GM13977 (cell line): ENCODE data around the gene PIK3CG.
A peak's percentile ranks its signal among the peaks of the same experiment; 100 is the strongest.

Experiments used
- DNase-seq: peaks from one replicate; pipeline ENCODE4 v3.0.0; 2012; ENCODE audit warnings: low spot score
- in situ Hi-C: fragments of 300-500 bp; cut with MboI; formaldehyde crosslinking; loops from one replicate; pipeline ENCODE4 v1.12.0; 2022; ENCODE audit warnings: low sequenced_read_pairs, low pct_unique_long_range_greater_than_20kb, mixed read lengths, inconsistent platforms; ENCODE audit not compliant: unreplicated experiment
- TF ChIP-seq, protein P1 (sequence below): IDR thresholded peaks from 2 replicates; pipeline ENCODE4 v1.5.1; 2012; ENCODE audit warnings: mild to moderate bottlenecking, control low read depth; ENCODE audit not compliant: insufficient read depth; ENCODE audit errors: extremely low read depth, missing control alignments

PIK3CG gene

DNA sequence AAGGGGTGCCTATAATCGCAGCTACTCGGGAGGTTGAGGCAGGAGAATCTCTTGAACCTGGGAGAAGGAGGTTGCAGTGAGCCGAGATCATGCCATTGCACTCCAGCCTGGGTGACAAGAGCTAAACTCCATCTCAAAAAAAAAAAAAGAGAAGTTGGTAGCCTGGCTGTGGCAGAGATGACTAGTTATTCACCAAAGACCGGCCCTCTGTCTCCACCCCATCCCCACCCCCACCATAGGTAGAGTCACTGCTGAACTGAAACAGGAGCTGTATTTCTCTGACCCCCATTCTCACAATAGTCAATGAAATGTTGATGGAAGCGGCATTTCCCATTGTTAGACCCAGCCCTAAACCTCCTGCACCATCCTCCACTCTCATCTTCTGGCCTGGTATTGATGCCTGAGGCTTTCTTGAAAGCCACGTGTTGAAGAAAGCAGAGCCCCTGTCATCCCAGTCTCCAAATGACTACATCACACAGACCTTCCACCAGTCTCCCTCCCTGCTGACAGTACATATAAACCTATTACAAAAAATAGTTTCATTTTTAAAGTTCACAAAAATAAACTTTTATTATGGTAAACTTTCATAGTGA is 9.4 kb upstream of the PIK3CG start:
- in situ Hi-C loops, result no loop called here
- TF ChIP-seq, protein P1, sequence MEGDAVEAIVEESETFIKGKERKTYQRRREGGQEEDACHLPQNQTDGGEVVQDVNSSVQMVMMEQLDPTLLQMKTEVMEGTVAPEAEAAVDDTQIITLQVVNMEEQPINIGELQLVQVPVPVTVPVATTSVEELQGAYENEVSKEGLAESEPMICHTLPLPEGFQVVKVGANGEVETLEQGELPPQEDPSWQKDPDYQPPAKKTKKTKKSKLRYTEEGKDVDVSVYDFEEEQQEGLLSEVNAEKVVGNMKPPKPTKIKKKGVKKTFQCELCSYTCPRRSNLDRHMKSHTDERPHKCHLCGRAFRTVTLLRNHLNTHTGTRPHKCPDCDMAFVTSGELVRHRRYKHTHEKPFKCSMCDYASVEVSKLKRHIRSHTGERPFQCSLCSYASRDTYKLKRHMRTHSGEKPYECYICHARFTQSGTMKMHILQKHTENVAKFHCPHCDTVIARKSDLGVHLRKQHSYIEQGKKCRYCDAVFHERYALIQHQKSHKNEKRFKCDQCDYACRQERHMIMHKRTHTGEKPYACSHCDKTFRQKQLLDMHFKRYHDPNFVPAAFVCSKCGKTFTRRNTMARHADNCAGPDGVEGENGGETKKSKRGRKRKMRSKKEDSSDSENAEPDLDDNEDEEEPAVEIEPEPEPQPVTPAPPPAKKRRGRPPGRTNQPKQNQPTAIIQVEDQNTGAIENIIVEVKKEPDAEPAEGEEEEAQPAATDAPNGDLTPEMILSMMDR, result no peak
- no peak for DNase-seq

GRCh38 chr7:106858618-106859532 is 6.2 kb upstream of the PIK3CG start:
- in situ Hi-C loops, result no loop called here
- TF ChIP-seq, protein P1, result no peak
- no peak for DNase-seq

GRCh38 chr7:106862317-106863089 is 2.6 kb upstream of the PIK3CG start:
- in situ Hi-C loops, result no loop called here
- TF ChIP-seq, protein P1, result no peak
- DNase-seq, result no peak

GRCh38 chr7:106863274-106863997 is 1.6 kb upstream of the PIK3CG start:
- in situ Hi-C loops, result no loop called here
- no peak for DNase-seq
- TF ChIP-seq, protein P1, result no peak

DNA sequence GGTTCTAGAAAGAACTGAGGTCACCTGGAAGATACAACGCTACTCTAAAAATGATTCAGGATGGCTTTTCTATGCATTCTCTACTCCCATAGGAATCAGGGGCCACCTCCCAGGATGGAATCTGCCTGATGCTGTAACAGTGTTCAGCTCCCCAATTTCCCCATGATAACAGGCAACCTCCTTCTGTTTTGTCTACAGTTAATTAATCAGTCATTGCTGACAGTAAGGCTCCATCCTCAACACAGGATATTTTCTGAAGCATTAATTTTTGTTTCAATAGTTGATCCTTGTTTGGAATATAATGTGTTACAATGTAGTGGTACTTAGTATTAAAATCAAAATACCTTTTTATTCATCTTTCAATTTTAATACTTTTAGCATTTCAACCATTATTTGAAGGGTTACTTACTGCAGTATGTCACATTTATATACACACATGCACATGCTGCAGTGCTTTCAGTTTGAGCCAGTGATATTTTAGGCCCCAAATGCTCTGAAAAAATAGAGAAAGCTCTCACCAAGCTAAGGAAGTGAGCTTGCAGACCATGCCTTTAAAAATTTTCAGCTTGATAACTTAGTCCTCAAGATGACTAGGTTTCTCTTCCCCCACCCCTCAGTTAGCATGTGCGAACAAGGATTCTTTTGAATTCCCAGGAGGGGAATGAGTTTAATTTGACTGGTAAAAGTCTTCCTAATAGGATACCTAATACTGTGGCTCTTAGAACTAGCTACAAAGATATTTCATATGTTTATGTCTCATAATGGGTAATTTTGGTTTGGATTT is 592 bp upstream of the PIK3CG start:
- in situ Hi-C loops, result no loop called here
- TF ChIP-seq, protein P1, result no peak

More for the DNA sequence above, 592 bp upstream of the PIK3CG start:
- DNase-seq, result peak; percentile 55
